A549 treated with ZK216348 at 1 μM for 4 hours (cell line): ENCODE results near the gene GLB1L. TPM values are rescaled to one million over a fixed set of nuclear protein-coding genes. Genes with fewer than 3 reads are reported as not detected.

Experiments used
- total RNA-seq: library from RNA; stranded (reverse); fragments of 200-300 nt; extraction: Qiagen RNA extraction; gene quantifications from 5 replicates; pipeline ENCODE4 v1.2.3, GENCODE V29; 2022; ENCODE audit warnings: low read depth

Gene GLB1L
- total RNA-seq: 5.3 to 9.7 TPM (median 6.5 TPM) in 5 replicates

GRCh38 chr2:219245148-219245898 is at the start of gene GLB1L, which contains the start of gene STK16:
GLB1L (minus strand) TSS chr2:219245444; CDS start chr2:219243573, 1,871 bp downstream.
STK16 (plus strand) TSS chr2:219245479; CDS start chr2:219246000, 521 bp downstream.

GRCh38 chr2:219279151-219279915 is 34.1 kb upstream of the GLB1L start, which contains the start of gene DNAJB2:
DNAJB2 (plus strand) TSS chr2:219279366; CDS start chr2:219279834, 468 bp downstream.

GRCh38 chr2:219253753-219254589 is 8.7 kb upstream of the GLB1L start, which contains the start of gene TUBA4A:
TUBA4A (minus strand) TSS chr2:219253918; CDS start chr2:219253858, 60 bp downstream.

GRCh38 chr2:219252900-219253752 is 7.9 kb upstream of the GLB1L start, which contains the start of gene TUBA4B:
TUBA4B (plus strand) TSS chr2:219253243; CDS start chr2:219253408, 165 bp downstream.

GRCh38 chr2:219229305-219230058 is 15.8 kb downstream of the GLB1L start, which contains the start of the genes ANKZF1 and ATG9A:
ANKZF1 (plus strand) TSS chr2:219229806; CDS start chr2:219230258, 452 bp downstream.
ATG9A (minus strand) TSS chr2:219229636; CDS start chr2:219228024, 1,612 bp downstream.

GRCh38 chr2:219218732-219219701 is 26.2 kb downstream of the GLB1L start, which contains the start of gene ABCB6:
ABCB6 (minus strand) TSS chr2:219218958; CDS start chr2:219218673, 285 bp downstream.

GRCh38 chr2:219206328-219207133 is 38.7 kb downstream of the GLB1L start, which contains the start of gene ZFAND2B:
ZFAND2B (plus strand) TSS chr2:219206782; CDS start chr2:219206988, 206 bp downstream.

Other genes with a start within 250 kb of the GLB1L start
- gene CFAP65, start 203.9 kb downstream of the GLB1L start, total RNA-seq: 0.11 to 0.23 TPM (median 0.18 TPM) in 5 replicates
- gene IHH, start 184.5 kb downstream of the GLB1L start, total RNA-seq: 0.25 to 0.47 TPM (median 0.37 TPM) in 4 of 5 replicates, not detected in the other
- gene NHEJ1, start 84.6 kb downstream of the GLB1L start, total RNA-seq: 14.2 to 16.2 TPM (median 15.2 TPM) in 5 replicates
- 0.28 to 0.80 TPM (median 0.46 TPM) in 5 replicates for gene SLC23A3, start 75.4 kb downstream of the GLB1L start, total RNA-seq
- gene CNPPD1, start 68.5 kb downstream of the GLB1L start, total RNA-seq: 32.1 to 55.5 TPM (median 46.5 TPM) in 5 replicates
- 53.9 to 88.2 TPM (median 84.2 TPM) in 5 replicates for gene RETREG2, start 67.2 kb downstream of the GLB1L start, total RNA-seq
- gene ZFAND2B, start 38.7 kb downstream of the GLB1L start, total RNA-seq: 12.4 to 25.5 TPM (median 20.6 TPM) in 5 replicates
- gene ABCB6, start 26.5 kb downstream of the GLB1L start, total RNA-seq: 23.6 to 35.5 TPM (median 32.1 TPM) in 5 replicates
- gene ATG9A, start 15.8 kb downstream of the GLB1L start, total RNA-seq: 30.5 to 48.5 TPM (median 47.1 TPM) in 5 replicates
- gene ANKZF1, start 15.6 kb downstream of the GLB1L start, total RNA-seq: 16.7 to 21.8 TPM (median 20.0 TPM) in 5 replicates
- 23.4 to 34.2 TPM (median 27.8 TPM) in 5 replicates for gene STK16, start within 50 bp of the GLB1L start, total RNA-seq
- 0.26 to 0.33 TPM (median 0.27 TPM) in 3 of 5 replicates, not detected in the others for gene TUBA4B, start 7.8 kb upstream of the GLB1L start, total RNA-seq
- gene TUBA4A, start 8.5 kb upstream of the GLB1L start, total RNA-seq: 299 to 359 TPM (median 345 TPM) in 5 replicates
- 28.6 to 57.4 TPM (median 45.2 TPM) in 5 replicates for gene DNAJB2, start 33.9 kb upstream of the GLB1L start, total RNA-seq
- gene PTPRN, start 64.0 kb upstream of the GLB1L start, total RNA-seq: 1.1 to 1.8 TPM (median 1.4 TPM) in 5 replicates
- gene RESP18, start 87.3 kb upstream of the GLB1L start, total RNA-seq: not detected in 5 replicates
- gene DNPEP, start 142.5 kb upstream of the GLB1L start, total RNA-seq: 51.7 to 64.3 TPM (median 58.3 TPM) in 5 replicates
- gene DES, start 172.9 kb upstream of the GLB1L start, total RNA-seq: 0.18 to 0.51 TPM (median 0.40 TPM) in 3 of 5 replicates, not detected in the others
- gene SPEG, start 189.4 kb upstream of the GLB1L start, total RNA-seq: 5.1 to 10.4 TPM (median 6.9 TPM) in 5 replicates